Uterus (tissue), 4 donors: ENCODE measurements around the gene SREK1. TPM values are rescaled to one million over a fixed set of nuclear protein-coding genes. Genes with fewer than 3 reads are reported as not detected.

Experiments
- total RNA-seq, 4 donors: library from RNA; depleted of rRNA in 3 of 4; stranded (reverse); fragments of >200 nt in 3 of 4; gene quantifications; one replicate each; pipeline versions ENCODE4 v1.1.0 to v1.2.4, GENCODE V29; 2014 to 2023
- donor health status: DM: yes; HTN: yes; CAD: no.

SREK1 gene
- total RNA-seq, 4 donors from 2014 or later: 37.7 to 226 (median 96.5) TPM

Other genes starting within 250 kb of the SREK1 start
- gene ERBIN, start 217.7 kb upstream of the SREK1 start, total RNA-seq: 100 to 1,000 TPM in 1 of 4 donors, 10 to 100 TPM in 3; 26.1 to 159 (median 81.8) TPM